ENCODE data around the gene IQSEC2. TPM values are rescaled to one million over a fixed set of nuclear protein-coding genes. Genes with fewer than 3 reads are reported as not detected.

IQSEC2 gene
- total and polyA plus RNA-seq, 2 of the 4 experiments (the other 2 are of a cell fraction): 2.5 to 11.4 TPM

GRCh38 chrX:53249408-53250042 is 31.9 kb downstream of the IQSEC2 start:
- Histone ChIP-seq H3K9me3 (ENCODE audit: control insufficient read depth, insufficient read depth, low read length) (no peaks in the 10 kb centered on the region), H3K27ac (ENCODE audit: insufficient read depth, low read length) (no peak overlapping the region), H4K20me1 (ENCODE audit: insufficient read depth, low read length) (no peaks in the 10 kb centered on the region; the same call in 1 of the 2 replicates), H4K91ac (ENCODE audit: insufficient read depth, low read depth, low read length) (no peak overlapping the region), H2BK20ac (ENCODE audit: low read depth, low read length) (no peak overlapping the region), H3K4me3 (ENCODE audit: insufficient read depth, low read depth, low read length) (no peak overlapping the region), H3K4me2 (ENCODE audit: low read depth, low read length) (no peak overlapping the region), H3K4ac (ENCODE audit: low read depth, low read length) (no peak overlapping the region), H4K5ac (ENCODE audit: low read depth, low read length) (no peak overlapping the region), H3K23ac (ENCODE audit: low read depth, low read length) (no peak overlapping the region), H2BK5ac (ENCODE audit: low read depth, low read length, poor library complexity, severe bottlenecking) (no peak overlapping the region), H2BK120ac (ENCODE audit: low read depth, low read length) (no peak overlapping the region), H3K79me1 (ENCODE audit: low read depth in 1 of 2, low read length in 2 of 2) (no peaks in the 10 kb centered on the region), H3K4me1 (ENCODE audit: control insufficient read depth, insufficient read depth, low read length) (no peaks in the 10 kb centered on the region), H3K56ac (ENCODE audit: extremely low read depth, insufficient read depth, low read length) (no peak overlapping the region), H2AFZ (replicated peaks; ENCODE audit: low read length, poor library complexity) (no peak overlapping the region), H2AK5ac (ENCODE audit: low read depth, low read length) (no peak overlapping the region), H2BK15ac (ENCODE audit: low read depth, low read length) (no peak overlapping the region), H3K18ac (ENCODE audit: low read depth, low read length) (no peak overlapping the region), H3K9ac (ENCODE audit: low read depth, low read length) (no peak overlapping the region), H4K8ac (ENCODE audit: low read depth in 2 of 2, low read length in 2 of 2) (no peak overlapping the region), H3K9me1 (ENCODE audit: insufficient read depth, low read length) (no peaks in the 10 kb centered on the region; the same call in 1 of the 2 replicates), H3K14ac (replicated peaks; ENCODE audit: low read depth, low read length) (no peak overlapping the region), H3K36me3 (ENCODE audit: control insufficient read depth, insufficient read depth, low read length) (peaks cover 3% of the 10 kb centered on the region; the same call in 1 of the 2 replicates), H2AK9ac (replicated peaks; ENCODE audit: low read depth, low read length, poor library complexity) (no peak overlapping the region), H3K27me3 (ENCODE audit: control insufficient read depth, insufficient read depth, low read length) (peaks cover 19% of the 10 kb centered on the region; the same call in 1 of the 2 replicates)
- dilution Hi-C loops (cut with HindIII; ENCODE audit: low sequenced_read_pairs, unreplicated experiment): no loop called here
- ATAC-seq (ENCODE audit: low read depth) (no peak), DNase-seq (no peak)
- TF ChIP-seq, protein P1, sequence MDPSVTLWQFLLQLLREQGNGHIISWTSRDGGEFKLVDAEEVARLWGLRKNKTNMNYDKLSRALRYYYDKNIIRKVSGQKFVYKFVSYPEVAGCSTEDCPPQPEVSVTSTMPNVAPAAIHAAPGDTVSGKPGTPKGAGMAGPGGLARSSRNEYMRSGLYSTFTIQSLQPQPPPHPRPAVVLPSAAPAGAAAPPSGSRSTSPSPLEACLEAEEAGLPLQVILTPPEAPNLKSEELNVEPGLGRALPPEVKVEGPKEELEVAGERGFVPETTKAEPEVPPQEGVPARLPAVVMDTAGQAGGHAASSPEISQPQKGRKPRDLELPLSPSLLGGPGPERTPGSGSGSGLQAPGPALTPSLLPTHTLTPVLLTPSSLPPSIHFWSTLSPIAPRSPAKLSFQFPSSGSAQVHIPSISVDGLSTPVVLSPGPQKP (IDR thresholded peaks at IDR 0.05; ENCODE audit: borderline replicate concordance, low read depth, low read length): no peak
- peak; percentile 22; the same call in 1 of the 2 replicates for TF ChIP-seq RAD21 (IDR thresholded peaks at IDR 0.05; ENCODE audit: low read length)
- no TSS peak for BruUV-seq (replicated peaks)
- in situ Hi-C loops (cut with MboI; ENCODE audit: low sequenced_read_pairs): no loop called here
- intact Hi-C loops (cut with micrococcal nuclease): loop anchor here (10.0 kb wide), 1 partner anchor 75 kb away; no protein-coding TSS in a partner anchor
- no CpG with 5 or more reads among the region's 1 CpG for WGBS, 2 experiments (ENCODE audit: extremely low coverage in 2 of 2, insufficient read length in 1 of 2)
- ChIA-PET CTCF (interaction anchor here (1.0 kb wide), 1 partner anchor 232 kb away, joined by 3 read pairs; no protein-coding TSS in a partner anchor), POLR2A (ENCODE audit: unreplicated experiment) (no interaction called here)
